Neural cell (in vitro differentiated cells): Measurements from ENCODE around the gene ADAMTS4. TPM values are rescaled to one million over a fixed set of nuclear protein-coding genes. Genes with fewer than 3 reads are reported as not detected.

Experiments
- H2AFZ ChIP-seq: fragments of 200-600, 300-800 bp; sonication (generic), shearing (Covaris generic); 2 replicates; pipeline ENCODE4 v1.6.0; 2014; ENCODE audit warnings: low read depth, mild to moderate bottlenecking, antibody characterized with exemption, low read length, moderate library complexity
- H3F3A ChIP-seq: fragments of 200-600 bp; shearing (Covaris generic); 2 replicates; pipeline ENCODE4 v1.6.1; 2016; ENCODE audit warnings: mild to moderate bottlenecking, moderate library complexity, mixed read lengths, antibody characterized with exemption, low read length; ENCODE audit not compliant: insufficient read depth, poor library complexity, severe bottlenecking
- H3K27ac ChIP-seq: fragments of 200-600, 300-800 bp; sonication (generic), shearing (Covaris generic); 2 replicates; pipeline ENCODE4 v1.5.1; 2014; ENCODE audit warnings: mild to moderate bottlenecking, low read length, moderate library complexity
- H3K27me3 ChIP-seq: fragments of 300-800, 200-600 bp; sonication (generic), shearing (Covaris generic); 2 replicates; pipeline ENCODE4 v1.6.0; 2014; ENCODE audit warnings: mild to moderate bottlenecking, low read depth, low read length, moderate library complexity; ENCODE audit not compliant: insufficient read depth
- H3K36me3 ChIP-seq: fragments of 300-800, 200-600 bp; sonication (generic), shearing (Covaris generic); 2 replicates; pipeline ENCODE4 v1.5.1; 2014; ENCODE audit warnings: mild to moderate bottlenecking, antibody characterized with exemption, low read length, moderate library complexity; ENCODE audit not compliant: insufficient read depth
- H3K4me2 ChIP-seq: fragments of 300-800, 200-600 bp; sonication (generic), shearing (Covaris generic); 2 replicates; pipeline ENCODE4 v1.6.0; 2014; ENCODE audit warnings: mild to moderate bottlenecking, low read length
- H3K4me3 ChIP-seq: fragments of 300-800, 200-600 bp; sonication (generic), shearing (Covaris generic); 2 replicates; pipeline ENCODE4 v1.5.1; 2014; ENCODE audit warnings: mild to moderate bottlenecking, low read length, moderate library complexity
- H3K79me2 ChIP-seq: fragments of 200-600 bp; shearing (Covaris generic); replicated peaks from 2 replicates; pipeline ENCODE4 v1.6.0; 2014; ENCODE audit warnings: mild to moderate bottlenecking, low read length, moderate library complexity; ENCODE audit not compliant: insufficient read depth
- H3K9ac ChIP-seq: fragments of 300-800, 200-600 bp; sonication (generic), shearing (Covaris generic); 2 replicates; pipeline ENCODE4 v1.6.1; 2016; ENCODE audit warnings: mild to moderate bottlenecking, low read length, mixed read lengths
- H3K9me2 ChIP-seq: fragments of 200-600 bp; shearing (Covaris generic); 2 replicates; pipeline ENCODE4 v1.6.1; 2016; ENCODE audit warnings: mild to moderate bottlenecking, low read length, mixed read lengths; ENCODE audit not compliant: insufficient read depth
- H3K9me3 ChIP-seq: fragments of 200-600, 300-800 bp; sonication (generic), shearing (Covaris generic); 2 replicates; pipeline ENCODE4 v1.6.1; 2016; ENCODE audit warnings: mild to moderate bottlenecking, mixed run types, low read length, moderate library complexity, mixed read lengths
- H4K20me1 ChIP-seq: fragments of 200-600 bp; shearing (Covaris generic); 2 replicates; pipeline ENCODE4 v1.6.1; 2016; ENCODE audit warnings: mild to moderate bottlenecking, mixed run types; ENCODE audit not compliant: insufficient read depth
- CTCF ChIP-seq: fragments of 450-650 bp; IDR thresholded peaks from 2 replicates; pipeline ENCODE4 v1.5.1; 2014; ENCODE audit warnings: antibody characterized with exemption, mild to moderate bottlenecking, moderate library complexity; ENCODE audit not compliant: poor library complexity, severe bottlenecking
- EP300 ChIP-seq: fragments of 450-650 bp; conservative IDR thresholded peaks from 2 replicates; pipeline ENCODE4 v1.6.1; 2014; ENCODE audit warnings: antibody characterized with exemption, mild to moderate bottlenecking, moderate library complexity; ENCODE audit not compliant: poor library complexity, severe bottlenecking
- EZH2 ChIP-seq: fragments of 200-600, 300-800 bp; shearing (Covaris generic), sonication (generic); IDR thresholded peaks from 2 replicates; pipeline ENCODE4 v1.6.1; 2014; ENCODE audit warnings: antibody characterized with exemption, low read length, borderline replicate concordance, mild to moderate bottlenecking; ENCODE audit not compliant: insufficient read depth, poor library complexity, severe bottlenecking
- MXI1 ChIP-seq: fragments of 450-650 bp; conservative IDR thresholded peaks from 2 replicates; pipeline ENCODE4 v1.6.1; 2014; ENCODE audit warnings: antibody characterized with exemption, mild to moderate bottlenecking; ENCODE audit not compliant: poor library complexity, severe bottlenecking
- POLR2AphosphoS5 ChIP-seq: IDR thresholded peaks from 2 replicates; pipeline ENCODE4 v1.6.1; 2012
- RAD21 ChIP-seq: fragments of 450-650 bp; conservative IDR thresholded peaks from 2 replicates; pipeline ENCODE4 v1.6.1; 2014; ENCODE audit warnings: antibody characterized with exemption, mild to moderate bottlenecking, moderate library complexity
- REST ChIP-seq: IDR thresholded peaks from 2 replicates; pipeline ENCODE4 v1.6.1; 2012; ENCODE audit warnings: borderline replicate concordance
- SMC3 ChIP-seq: fragments of 450-650 bp; conservative IDR thresholded peaks from 2 replicates; pipeline ENCODE4 v1.6.1; 2014; ENCODE audit warnings: antibody characterized with exemption, mild to moderate bottlenecking, moderate library complexity; ENCODE audit not compliant: poor library complexity
- TAF1 ChIP-seq: IDR thresholded peaks from 2 replicates; pipeline ENCODE4 v1.6.1; 2012; ENCODE audit warnings: low read depth
- polyA plus RNA-seq: library from polyadenylated mRNA; depleted of rRNA; stranded (reverse); fragments of >200 nt; gene quantifications from 2 replicates; pipeline ENCODE4 v1.2.3, GENCODE V29; 2014

ADAMTS4 gene
- polyA plus RNA-seq, 1 donor from 2014 or later: 0.04 TPM

- Histone ChIP-seq H3K27ac (no peak overlapping the region), H3K79me2 (no peaks in the 10 kb centered on the region), H3K27me3 (no peaks in the 10 kb centered on the region), H3K9me2 (no peaks in the 10 kb centered on the region), H3K9me3 (no peaks in the 10 kb centered on the region), H3K36me3 (no peaks in the 10 kb centered on the region), H3K4me3 (no peak overlapping the region), H3F3A (no peaks in the 10 kb centered on the region), H2AFZ (no peak overlapping the region), H4K20me1 (no peaks in the 10 kb centered on the region), H3K4me2 (no peak overlapping the region), H3K9ac (no peak overlapping the region)
- no peak for TF ChIP-seq CTCF
- no peak for TF ChIP-seq TAF1
- TF ChIP-seq REST: no peak
- TF ChIP-seq MXI1: no peak
- no peak for TF ChIP-seq RAD21
- TF ChIP-seq SMC3: no peak
- no peak for TF ChIP-seq POLR2AphosphoS5
- no peak for TF ChIP-seq EZH2
- no peak for TF ChIP-seq EP300
Measured at GRCh38 chr1:161145832-161146231, 53.0 kb downstream of the ADAMTS4 start.

- Histone ChIP-seq H3K4me2 (no peak overlapping the region), H3K79me2 (no peaks in the 10 kb centered on the region), H3F3A (no peaks in the 10 kb centered on the region), H2AFZ (no peak overlapping the region), H3K4me3 (no peak overlapping the region), H3K27me3 (no peaks in the 10 kb centered on the region), H4K20me1 (no peaks in the 10 kb centered on the region), H3K9me2 (no peaks in the 10 kb centered on the region), H3K27ac (no peak overlapping the region), H3K9me3 (no peaks in the 10 kb centered on the region), H3K9ac (no peak overlapping the region), H3K36me3 (no peaks in the 10 kb centered on the region)
- TF ChIP-seq SMC3: no peak
- TF ChIP-seq RAD21: no peak
- no peak for TF ChIP-seq EP300
- TF ChIP-seq POLR2AphosphoS5: no peak
- TF ChIP-seq CTCF: no peak
- TF ChIP-seq MXI1: no peak
- no peak for TF ChIP-seq REST
- TF ChIP-seq EZH2: no peak
- no peak for TF ChIP-seq TAF1
Measured at GRCh38 chr1:161140755-161141400, 58.0 kb downstream of the ADAMTS4 start.
